AG09319 (cell line): ENCODE results near the gene SRSF7.

ENCODE experiments used
- DNase-seq: peaks from one replicate; pipeline ENCODE4 v3.0.0-alpha.2; 2010; ENCODE audit warnings: low read depth; ENCODE audit errors: extremely low read depth
- TF ChIP-seq, protein P1 (sequence below): IDR thresholded peaks from 2 replicates; pipeline ENCODE4 v1.5.1; 2011; ENCODE audit warnings: low read depth, mild to moderate bottlenecking, inconsistent platforms, low read length, moderate library complexity

Gene SRSF7

DNA sequence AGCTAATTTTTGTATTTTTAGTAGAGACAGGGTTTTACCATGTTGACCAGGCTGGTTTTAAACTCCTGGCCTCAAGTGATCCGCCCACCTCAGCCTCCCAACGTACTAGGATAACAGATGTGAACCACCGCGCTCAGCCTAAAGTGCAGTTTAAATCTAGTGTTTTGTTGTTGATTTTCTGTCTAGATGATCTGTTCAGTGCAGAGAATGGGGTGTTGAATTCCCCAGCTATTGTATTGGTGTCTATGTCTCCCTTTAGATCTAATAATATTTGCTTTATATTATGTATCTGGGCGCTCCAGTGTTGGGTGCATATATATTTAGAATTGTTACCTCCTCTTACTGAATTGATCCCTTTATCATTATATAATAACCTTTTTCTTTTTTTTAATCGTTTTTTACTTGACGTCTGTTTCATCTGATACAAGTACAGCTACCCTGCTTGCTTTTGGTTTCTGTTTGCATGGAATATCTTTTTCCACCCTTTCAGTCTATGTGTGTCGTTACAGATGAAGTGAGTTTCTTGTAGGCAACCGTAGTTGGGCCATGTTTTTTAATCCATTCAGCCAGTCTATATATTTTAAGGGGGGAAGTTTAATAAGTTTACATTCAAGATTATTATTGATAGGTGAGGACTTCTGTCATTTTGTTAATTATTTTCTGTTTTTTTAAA, 50.9 kb downstream of the SRSF7 start:
- DNase-seq = no peak
- TF ChIP-seq, protein P1, sequence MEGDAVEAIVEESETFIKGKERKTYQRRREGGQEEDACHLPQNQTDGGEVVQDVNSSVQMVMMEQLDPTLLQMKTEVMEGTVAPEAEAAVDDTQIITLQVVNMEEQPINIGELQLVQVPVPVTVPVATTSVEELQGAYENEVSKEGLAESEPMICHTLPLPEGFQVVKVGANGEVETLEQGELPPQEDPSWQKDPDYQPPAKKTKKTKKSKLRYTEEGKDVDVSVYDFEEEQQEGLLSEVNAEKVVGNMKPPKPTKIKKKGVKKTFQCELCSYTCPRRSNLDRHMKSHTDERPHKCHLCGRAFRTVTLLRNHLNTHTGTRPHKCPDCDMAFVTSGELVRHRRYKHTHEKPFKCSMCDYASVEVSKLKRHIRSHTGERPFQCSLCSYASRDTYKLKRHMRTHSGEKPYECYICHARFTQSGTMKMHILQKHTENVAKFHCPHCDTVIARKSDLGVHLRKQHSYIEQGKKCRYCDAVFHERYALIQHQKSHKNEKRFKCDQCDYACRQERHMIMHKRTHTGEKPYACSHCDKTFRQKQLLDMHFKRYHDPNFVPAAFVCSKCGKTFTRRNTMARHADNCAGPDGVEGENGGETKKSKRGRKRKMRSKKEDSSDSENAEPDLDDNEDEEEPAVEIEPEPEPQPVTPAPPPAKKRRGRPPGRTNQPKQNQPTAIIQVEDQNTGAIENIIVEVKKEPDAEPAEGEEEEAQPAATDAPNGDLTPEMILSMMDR = no peak

DNA sequence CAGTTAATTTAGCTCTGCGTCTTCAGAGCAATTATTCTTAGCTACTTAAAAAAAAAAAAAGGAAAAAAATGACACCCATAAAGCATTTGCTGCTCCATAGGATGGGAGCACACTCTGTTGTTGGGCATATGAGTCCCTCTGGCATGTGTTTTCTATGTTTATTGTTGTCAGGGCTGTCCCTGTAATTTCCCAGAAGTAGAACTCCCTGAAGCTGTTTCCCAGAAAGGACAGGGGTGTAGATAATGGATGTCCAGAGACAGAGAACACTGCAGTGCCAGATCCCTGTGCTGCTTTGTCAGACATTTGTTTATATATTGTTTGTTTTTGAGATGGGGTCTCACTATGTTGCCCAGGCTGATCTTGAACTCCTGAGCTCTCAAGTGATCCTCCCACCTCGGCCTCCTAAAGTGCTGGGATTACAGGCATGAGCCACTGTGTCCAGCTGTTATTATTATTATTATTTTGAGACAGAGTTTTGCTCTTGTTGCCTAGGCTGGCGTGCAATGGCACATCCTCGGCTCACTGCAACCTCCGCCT, 52.6 kb downstream of the SRSF7 start:
- TF ChIP-seq, protein P1 = no peak
- DNase-seq = no peak

DNA sequence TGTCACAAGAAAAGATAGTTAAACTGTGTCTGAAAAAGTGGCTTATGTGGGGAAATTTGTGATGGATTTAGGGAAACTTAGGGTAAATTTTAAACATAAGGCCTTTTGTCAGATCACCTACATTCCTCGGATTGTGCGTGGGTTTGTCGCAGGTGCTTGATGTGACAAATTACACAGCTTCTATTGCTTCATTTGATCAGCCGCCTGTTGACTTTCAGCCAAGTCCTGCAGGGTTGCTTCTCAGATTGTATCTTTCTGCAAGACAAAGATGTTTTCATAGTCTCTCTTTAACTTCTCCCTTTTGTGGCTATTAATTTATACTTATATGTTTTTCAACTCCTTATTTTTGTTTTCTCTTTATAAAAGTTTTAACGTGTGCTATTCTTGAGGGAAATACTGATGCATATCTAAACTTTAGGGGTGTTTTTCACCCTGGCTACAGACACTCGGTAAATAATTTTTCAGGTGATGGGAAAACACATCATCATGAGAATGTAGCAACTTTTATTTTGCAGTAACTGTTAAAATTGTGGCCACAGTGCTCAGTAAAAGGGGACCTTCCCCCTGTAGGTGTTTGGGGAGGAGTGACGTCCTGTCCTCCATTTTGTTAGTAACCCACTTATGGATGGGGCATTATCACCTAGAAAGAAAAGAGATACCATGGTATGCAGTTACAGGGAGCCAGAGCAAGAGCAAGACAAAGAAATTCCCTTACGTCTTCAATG, 53.9 kb downstream of the SRSF7 start:
- TF ChIP-seq, protein P1 = no peak

More for the DNA sequence above, 53.9 kb downstream of the SRSF7 start:
- DNase-seq = no peak
